ENCODE data around the gene KCNJ5. TPM values are rescaled to one million over a fixed set of nuclear protein-coding genes. Genes with fewer than 3 reads are reported as not detected.

Gene KCNJ5
- total RNA-seq, 1 donor from 2014 or later: not detected

GRCh38 chr11:128946648-128947047, 55.5 kb downstream of the KCNJ5 start:
- intact Hi-C loops (cut with micrococcal nuclease): no loop called here

GRCh38 chr11:128947773-128948172, 56.6 kb downstream of the KCNJ5 start:
- intact Hi-C loops (cut with micrococcal nuclease): no loop called here

- intact Hi-C loops (cut with micrococcal nuclease): no loop called here
Observed at GRCh38 chr11:128948583-128948982, 57.4 kb downstream of the KCNJ5 start.

- intact Hi-C loops (cut with micrococcal nuclease): no loop called here
Observed at GRCh38 chr11:128949791-128950454, 58.8 kb downstream of the KCNJ5 start.

GRCh38 chr11:128953151-128953550, 62.0 kb downstream of the KCNJ5 start:
- intact Hi-C loops (cut with micrococcal nuclease): no loop called here

GRCh38 chr11:128955636-128956035, 64.5 kb downstream of the KCNJ5 start:
- intact Hi-C loops (cut with micrococcal nuclease): loop anchor here (1.0 kb wide), 1 partner anchor 71 kb away; no protein-coding TSS in a partner anchor

- intact Hi-C loops (cut with micrococcal nuclease): loop anchor here (1.0 kb wide), 1 partner anchor 72 kb away; no protein-coding TSS in a partner anchor
Observed at GRCh38 chr11:128956401-128957201, 65.4 kb downstream of the KCNJ5 start.

- intact Hi-C loops (cut with micrococcal nuclease): no loop called here
Observed at GRCh38 chr11:128957202-128957482, 66.0 kb downstream of the KCNJ5 start.

GRCh38 chr11:128961645-128962044, 70.5 kb downstream of the KCNJ5 start:
- intact Hi-C loops (cut with micrococcal nuclease): loop anchor here (5.0 to 10.0 kb wide), 2 partner anchors 61 to 807 kb away; no protein-coding TSS in a partner anchor

GRCh38 chr11:128962896-128963295, 71.7 kb downstream of the KCNJ5 start:
- intact Hi-C loops (cut with micrococcal nuclease): loop anchor here (5.0 to 10.0 kb wide), 2 partner anchors 59 to 808 kb away; no protein-coding TSS in a partner anchor

GRCh38 chr11:128963744-128964325, 72.7 kb downstream of the KCNJ5 start:
- intact Hi-C loops (cut with micrococcal nuclease): loop anchor here (2.0 to 10.0 kb wide), 3 partner anchors 23 to 809 kb away; no protein-coding TSS in a partner anchor

GRCh38 chr11:128964463-128964930, 73.3 kb downstream of the KCNJ5 start:
- intact Hi-C loops (cut with micrococcal nuclease): loop anchor here (2.0 to 10.0 kb wide), 3 partner anchors 22 to 810 kb away; no protein-coding TSS in a partner anchor

- intact Hi-C loops (cut with micrococcal nuclease): loop anchor here (2.0 to 10.0 kb wide), 4 partner anchors 21 to 928 kb away; no protein-coding TSS in a partner anchor
Observed at GRCh38 chr11:128965485-128965884, 74.3 kb downstream of the KCNJ5 start.

- intact Hi-C loops (cut with micrococcal nuclease): loop anchor here (5.0 to 10.0 kb wide), 3 partner anchors 310 to 930 kb away; no protein-coding TSS in a partner anchor
Observed at GRCh38 chr11:128967578-128967977, 76.4 kb downstream of the KCNJ5 start.

- intact Hi-C loops (cut with micrococcal nuclease): loop anchor here (5.0 to 10.0 kb wide), 3 partner anchors 308 to 932 kb away; no protein-coding TSS in a partner anchor
Observed at GRCh38 chr11:128968916-128969315, 77.8 kb downstream of the KCNJ5 start.

Other genes starting within 250 kb of the KCNJ5 start
- 97.9 and 102 TPM in 2 replicates for gene FLI1, start 197.3 kb upstream of the KCNJ5 start, total RNA-seq
- not detected in 2 replicates for gene KCNJ1, start 24.1 kb upstream of the KCNJ5 start, total RNA-seq
- not detected in 2 replicates for gene TP53AIP1, start 51.5 kb downstream of the KCNJ5 start, total RNA-seq